GM21423 (cell line): ENCODE data around the gene RACK1.

Experiments
- ATAC-seq: cut with Tn5 transposase; IDR thresholded peaks from one replicate; pipeline ENCODE4 v1.9.1; 2021; ENCODE audit warnings: mild to moderate bottlenecking, moderate library complexity; ENCODE audit not compliant: unreplicated experiment

Gene RACK1

DNA sequence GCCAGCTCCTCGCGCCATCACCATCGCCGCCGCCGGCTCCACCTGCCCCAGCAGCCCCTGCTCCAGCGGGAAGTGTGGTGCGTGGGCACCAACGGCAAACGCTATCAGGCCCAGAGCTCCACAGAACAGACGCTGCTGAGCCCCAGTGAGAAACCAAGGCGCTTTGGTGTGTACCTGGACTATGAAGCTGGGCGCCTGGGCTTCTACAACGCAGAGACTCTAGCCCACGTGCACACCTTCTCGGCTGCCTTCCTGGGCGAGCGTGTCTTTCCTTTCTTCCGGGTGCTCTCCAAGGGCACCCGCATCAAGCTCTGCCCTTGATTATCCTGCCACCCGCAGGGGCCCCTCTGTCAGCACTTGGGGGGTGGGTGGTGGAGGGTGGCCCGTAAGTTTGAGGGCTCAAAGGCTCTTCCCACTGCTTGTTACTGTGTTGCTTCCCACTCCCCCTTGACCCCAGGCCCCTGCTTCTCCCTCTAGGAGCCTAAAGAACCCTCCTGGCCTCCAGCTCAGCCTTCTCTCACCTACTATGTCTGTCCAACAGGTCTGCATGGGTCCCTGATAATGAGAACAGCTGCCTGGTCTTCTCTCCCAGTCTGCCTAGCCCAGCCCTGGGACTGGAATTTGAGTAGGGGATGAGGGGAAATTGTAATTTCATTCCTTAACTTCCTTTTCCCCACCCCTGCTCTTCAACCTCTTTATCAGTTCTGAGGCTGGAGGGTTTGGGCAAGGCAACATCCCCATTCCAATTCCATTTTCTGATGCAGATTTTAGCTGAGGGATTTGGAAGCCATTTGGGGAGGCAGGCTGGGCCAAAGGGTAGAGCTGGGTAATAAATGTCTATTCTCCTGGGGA lies 9.0 kb downstream of the RACK1 start:
- ATAC-seq = no peak

DNA sequence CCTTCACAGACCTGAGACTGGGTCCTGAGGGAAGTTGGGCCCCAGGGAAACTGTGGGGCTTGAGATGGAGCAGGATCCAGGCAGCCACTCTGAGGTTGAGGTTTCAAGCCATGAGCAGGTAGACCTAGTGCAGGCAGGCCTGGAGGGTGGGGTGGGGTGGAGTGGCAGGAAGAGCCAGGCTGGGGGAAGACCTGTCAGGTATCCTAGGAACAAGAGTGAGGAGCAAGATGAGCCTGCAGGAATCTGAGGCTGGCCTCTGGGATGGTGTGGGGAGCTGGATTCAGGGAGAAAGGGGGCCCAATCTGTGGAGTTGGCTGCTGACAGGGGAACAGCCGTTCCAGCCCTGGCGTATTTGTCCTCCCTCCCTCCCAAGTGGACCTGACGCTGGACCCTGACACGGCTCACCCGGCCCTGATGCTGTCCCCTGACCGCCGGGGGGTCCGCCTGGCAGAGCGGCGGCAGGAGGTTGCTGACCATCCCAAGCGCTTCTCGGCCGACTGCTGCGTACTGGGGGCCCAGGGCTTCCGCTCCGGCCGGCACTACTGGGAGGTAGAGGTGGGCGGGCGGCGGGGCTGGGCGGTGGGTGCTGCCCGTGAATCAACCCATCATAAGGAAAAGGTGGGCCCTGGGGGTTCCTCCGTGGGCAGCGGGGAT lies 9.8 kb downstream of the RACK1 start:
- no peak for ATAC-seq

DNA sequence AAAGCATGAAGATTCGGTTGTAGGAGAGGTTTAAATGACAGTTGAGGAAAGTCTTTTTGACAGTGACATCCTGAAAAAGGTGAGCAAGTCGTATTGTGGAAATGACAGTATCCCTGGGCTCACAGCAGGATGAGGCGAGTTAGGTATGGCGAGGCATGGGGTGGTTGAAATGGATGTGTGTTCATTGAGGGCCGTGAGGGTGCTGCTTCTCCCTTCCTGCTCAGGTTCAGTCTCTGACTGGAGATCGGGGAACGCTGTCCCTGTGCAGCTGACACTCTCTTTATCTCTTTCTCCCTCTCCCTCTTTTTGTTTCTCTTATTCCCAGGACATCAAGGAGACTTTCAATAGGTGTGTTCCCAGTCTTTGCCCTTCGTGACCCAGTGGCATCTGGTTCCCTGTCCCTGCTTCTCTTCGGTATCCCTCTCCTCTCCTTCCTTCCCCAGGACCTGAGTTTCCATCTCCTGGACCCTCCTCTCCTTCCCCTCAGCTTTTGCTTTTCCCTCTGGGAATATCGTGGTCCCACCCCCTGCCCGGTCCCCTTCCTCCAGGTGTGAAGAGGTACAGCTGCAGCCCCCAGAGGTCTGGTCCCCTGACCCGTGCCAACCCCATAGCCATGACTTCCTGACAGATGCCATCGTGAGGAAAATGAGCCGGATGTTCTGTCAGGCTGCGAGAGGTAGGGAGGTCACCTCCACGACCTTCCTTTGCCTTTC lies 10.5 kb downstream of the RACK1 start:
- no peak for ATAC-seq

DNA sequence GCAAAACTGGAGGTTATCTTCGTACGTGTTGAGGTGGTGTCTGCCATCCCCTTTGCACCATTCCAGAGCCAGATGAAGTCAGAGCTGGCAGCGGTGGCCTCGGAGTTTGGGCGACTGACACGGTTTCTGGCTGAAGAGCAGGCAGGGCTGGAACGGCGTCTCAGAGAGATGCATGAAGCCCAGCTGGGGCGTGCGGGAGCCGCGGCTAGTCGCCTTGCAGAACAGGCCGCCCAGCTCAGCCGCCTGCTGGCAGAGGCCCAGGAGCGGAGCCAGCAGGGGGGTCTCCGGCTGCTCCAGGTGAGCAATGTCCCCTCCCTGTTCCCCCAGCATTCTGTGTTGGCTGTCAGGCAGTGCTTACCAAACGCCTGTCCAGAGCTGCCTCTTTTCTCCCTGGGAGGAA lies 11.1 kb downstream of the RACK1 start:
- ATAC-seq = no peak

DNA sequence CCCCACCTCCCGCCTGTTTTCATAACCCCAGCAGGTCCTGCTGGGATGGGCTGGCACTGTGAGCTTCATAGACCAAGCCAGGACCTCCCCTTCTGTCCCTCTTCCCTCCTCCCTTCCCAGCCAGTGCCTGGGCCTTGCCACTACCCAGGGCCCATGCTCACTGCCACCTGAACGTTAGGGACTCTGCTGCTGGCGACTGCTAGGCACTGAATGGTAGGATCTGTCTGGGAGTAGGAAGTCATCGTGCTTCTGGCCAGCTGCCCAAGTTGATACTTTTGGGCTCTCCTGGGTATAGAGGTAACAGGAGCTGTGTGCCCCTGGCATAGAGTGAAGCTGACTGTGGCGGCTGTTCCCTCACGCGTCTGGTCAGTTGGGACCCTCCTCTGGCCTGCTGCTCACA lies 12.3 kb downstream of the RACK1 start:
- no peak for ATAC-seq

DNA sequence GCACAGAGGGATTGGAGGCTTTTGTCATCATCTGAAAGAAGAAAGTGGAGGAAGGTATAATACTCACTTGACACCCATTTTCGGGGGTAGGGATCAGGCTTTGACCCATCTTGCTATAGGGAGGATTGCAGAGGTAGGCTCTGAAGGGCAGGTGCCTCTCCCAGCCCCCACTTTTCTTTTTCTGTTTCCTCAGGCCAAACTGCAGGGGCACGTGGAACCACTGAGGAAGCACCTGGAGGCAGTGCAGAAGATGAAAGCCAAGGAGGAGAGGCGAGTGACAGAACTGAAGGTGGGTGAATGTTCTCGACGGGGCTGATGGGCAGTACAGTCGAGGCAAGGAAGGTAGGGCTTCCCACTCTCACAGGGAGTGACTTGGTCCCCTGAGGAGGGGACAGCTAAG lies 13.2 kb downstream of the RACK1 start:
- ATAC-seq = no peak

DNA sequence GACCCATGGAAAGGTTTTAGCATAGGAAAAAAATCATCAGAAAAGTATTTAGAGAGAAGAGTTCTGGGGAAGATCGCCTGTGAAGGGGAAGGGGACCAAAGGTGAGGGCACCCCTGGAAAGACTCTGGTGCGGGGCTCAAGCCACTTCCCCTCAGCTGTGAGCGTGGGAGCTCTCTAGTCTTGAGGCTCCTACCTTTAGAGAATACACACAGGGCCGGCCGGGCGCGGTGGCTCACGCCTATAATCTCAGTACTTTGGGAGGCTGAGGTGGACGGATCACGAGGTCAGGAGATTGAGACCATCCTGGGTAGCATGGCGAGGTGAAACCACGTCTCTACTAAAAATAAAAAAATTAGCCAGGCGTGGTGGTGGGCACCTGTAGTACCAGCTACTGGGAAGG lies 13.7 kb downstream of the RACK1 start:
- ATAC-seq = no peak

DNA sequence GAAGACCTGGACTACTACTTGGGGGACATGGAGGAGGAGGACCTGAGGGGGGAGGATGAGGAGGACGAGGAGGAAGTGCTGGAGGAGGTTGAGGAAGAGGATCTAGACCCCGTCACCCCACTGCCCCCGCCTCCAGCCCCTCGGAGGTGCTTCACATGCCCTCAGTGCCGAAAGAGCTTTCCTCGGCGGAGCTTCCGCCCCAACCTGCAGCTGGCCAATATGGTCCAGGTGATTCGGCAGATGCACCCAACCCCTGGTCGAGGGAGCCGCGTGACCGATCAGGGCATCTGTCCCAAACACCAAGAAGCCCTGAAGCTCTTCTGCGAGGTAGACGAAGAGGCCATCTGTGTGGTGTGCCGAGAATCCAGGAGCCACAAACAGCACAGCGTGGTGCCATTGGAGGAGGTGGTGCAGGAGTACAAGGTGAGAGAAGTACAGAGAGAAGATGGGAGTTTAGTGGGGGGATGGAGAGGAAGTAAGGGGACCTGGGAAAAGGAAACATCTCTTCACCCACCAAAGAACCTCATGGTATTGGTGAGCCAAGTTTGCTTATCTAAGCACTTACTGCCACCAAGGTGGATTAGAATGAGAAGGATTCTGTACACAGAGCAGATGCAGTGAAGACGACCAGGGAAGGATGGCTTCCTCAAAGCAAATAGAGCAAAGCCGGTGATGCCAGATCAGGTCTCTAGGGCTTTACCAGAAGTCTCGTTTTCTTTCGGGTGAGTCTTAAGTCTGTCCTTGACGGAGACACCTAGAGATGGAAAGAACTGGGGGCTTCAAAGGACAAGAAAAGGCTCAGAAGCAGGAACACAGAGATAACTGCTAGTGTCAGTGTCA lies 19.1 kb downstream of the RACK1 start:
- no peak for ATAC-seq

DNA sequence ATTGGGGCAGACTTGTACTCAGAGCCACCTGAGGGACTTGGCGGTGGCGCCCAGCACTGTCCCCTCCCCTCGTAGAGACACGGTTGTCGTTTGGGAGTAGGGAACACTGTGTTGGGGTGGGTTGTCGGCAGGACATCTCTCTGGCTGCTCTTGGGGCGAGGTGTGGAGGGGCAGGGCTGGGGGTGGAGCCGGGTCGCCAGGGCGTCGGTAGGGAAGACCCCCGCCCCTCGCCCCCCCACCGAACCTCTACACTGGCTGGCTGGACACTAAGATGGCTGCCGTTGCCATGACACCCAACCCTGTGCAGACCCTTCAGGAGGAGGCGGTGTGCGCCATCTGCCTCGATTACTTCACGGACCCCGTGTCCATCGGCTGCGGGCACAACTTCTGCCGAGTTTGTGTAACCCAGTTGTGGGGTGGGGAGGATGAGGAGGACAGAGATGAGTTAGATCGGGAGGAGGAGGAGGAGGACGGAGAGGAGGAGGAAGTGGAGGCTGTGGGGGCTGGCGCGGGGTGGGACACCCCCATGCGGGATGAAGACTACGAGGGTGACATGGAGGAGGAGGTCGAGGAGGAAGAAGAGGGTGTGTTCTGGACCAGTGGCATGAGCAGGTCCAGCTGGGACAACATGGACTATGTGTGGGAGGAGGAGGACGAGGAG lies 19.8 kb downstream of the RACK1 start:
- ATAC-seq = no peak

DNA sequence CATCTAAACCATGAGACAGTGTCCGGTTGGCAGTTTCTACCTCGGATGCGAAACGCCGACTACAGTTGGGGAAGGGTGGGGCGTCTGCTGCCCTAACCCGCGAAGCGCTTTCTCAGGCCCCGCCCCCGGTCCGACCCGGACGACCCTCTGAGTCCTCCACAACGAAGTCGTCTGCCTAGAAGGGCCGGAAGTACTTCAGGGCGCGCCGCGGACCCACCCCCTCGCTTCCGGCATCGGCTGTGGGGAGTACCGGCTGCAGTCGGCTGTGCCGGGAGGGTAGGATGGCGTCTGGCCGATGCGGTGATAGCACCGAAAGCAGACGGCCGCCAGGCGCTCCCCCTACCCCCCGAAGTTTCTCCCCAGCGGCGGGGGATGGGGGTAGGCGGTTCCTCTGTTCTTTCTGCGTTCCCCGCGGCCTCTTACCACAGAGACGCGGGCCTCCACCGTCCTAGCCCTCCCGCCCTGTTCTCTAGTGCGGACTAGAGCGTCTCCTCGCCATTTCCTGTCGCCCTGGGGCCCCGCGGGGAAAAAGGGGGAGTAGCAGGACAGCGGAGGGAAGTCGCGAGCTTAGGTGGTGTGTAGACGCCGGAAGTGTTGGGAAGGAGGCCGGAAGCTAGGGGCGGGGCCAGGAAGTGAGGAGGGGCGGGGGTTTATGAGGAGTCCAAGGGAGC lies 20.5 kb downstream of the RACK1 start, which contains the start of gene TRIM41:
TRIM41 (plus strand) TSS at position 224 of the 671 bp plus-strand sequence. CDS start 719 bp downstream, outside the sequence.
- ATAC-seq = peak; percentile 63

DNA sequence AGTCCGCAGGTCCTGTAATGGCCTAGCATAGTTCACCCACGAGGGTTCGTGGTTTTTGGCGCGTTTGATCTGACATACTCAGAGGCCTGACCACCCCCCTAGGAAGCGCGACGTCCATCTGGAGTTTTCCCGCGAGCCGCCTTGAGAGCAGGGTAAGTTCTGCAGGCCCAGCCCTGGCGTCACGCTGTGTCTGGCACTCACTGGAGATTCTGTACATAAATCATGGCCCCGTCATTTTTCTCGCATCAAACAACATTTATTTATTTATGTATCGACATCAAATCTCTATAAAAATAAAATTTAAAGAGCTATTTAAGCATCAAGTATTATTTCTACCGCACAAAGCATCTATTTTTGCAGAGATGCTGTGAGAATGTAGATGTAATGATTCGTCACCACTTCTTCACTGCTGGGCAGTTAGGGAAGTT lies 21.1 kb downstream of the RACK1 start:
- peak; percentile 1 for ATAC-seq

DNA sequence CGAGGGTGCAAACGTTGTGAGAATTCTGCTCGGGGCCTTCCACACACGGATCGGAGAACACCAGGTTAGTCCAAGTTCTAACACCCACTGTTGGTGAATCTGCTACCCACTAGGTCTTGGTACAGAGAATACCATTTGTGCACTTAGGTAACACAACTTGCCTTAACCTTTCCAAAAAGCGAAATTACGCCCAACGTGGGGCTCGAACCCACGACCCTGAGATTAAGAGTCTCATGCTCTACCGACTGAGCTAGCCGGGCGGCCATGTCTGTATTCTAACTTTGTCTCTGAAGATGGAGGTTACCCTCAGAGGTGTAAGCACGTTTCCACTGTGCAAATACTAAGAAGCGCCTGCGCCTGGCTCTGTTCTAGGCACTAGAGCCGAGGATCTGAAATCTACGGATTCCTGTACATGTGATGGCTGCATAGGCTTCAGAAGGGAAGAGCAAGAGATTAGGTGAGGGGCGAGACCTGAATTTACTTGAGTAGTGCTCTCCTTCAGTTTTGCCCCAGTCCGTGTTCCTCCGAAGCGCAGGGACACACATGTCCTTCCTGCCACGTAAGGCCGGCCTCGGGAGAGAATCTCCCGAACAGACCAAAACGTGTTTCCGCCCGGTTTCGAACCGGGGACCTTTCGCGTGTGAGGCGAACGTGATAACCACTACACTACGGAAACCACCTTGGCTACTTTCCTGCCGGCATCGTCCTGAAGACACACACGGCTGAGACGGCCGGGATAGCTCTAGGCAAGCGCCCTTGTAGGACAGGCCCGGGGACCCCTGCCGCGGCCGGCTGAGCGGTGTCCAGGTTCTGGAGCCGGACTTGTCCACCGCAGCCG lies 21.7 kb downstream of the RACK1 start:
- ATAC-seq = peak; percentile 27

DNA sequence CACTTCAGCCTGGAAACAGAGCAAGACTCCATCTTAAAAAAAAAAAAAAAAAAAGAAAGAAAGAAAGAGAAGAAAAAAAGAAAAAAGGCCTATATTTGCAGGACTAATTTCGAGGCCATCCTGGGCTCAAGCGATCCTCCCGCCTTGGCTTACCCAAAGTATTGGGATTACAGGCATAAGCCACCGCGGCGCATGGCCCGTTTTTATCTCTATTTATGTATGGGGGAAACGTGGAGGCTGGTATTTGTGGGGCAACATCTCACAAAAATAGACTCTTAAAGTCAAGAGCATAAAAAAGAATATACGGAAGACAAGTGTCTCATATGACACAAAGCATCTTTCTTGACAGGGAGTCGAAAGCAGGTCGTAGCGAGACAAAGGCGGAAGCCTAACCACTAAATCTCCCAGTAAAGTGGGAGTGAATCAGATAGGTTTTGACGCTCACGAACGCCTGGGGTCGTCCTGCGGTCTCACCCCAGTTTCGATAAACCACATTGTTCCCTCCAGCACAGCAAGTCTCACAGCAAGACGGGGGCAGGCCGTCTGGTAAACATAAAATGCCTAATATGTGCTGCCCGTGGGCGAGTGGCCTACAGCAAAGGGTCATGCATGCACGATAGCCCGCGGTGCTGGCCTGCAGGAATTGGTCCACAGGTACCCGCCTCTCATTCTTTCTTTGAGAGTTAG lies 22.5 kb downstream of the RACK1 start:
- ATAC-seq = no peak

DNA sequence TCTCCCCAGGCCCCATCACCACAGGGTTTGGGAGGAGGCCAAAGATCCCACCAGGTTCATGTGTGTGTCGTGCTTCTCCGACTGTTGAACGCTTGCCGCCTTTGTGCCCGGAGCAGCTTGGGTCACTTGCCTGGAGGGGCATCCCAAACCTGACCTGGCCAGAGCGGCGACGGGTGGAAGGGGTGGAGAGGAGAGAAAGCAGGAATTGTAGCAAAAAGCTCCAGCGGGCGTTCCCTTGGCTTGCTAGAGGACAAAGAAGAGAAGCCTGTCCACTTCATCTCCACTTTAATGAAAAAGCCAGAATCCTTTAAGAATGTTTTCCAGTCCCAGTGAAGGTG lies 23.6 kb downstream of the RACK1 start:
- no peak for ATAC-seq

DNA sequence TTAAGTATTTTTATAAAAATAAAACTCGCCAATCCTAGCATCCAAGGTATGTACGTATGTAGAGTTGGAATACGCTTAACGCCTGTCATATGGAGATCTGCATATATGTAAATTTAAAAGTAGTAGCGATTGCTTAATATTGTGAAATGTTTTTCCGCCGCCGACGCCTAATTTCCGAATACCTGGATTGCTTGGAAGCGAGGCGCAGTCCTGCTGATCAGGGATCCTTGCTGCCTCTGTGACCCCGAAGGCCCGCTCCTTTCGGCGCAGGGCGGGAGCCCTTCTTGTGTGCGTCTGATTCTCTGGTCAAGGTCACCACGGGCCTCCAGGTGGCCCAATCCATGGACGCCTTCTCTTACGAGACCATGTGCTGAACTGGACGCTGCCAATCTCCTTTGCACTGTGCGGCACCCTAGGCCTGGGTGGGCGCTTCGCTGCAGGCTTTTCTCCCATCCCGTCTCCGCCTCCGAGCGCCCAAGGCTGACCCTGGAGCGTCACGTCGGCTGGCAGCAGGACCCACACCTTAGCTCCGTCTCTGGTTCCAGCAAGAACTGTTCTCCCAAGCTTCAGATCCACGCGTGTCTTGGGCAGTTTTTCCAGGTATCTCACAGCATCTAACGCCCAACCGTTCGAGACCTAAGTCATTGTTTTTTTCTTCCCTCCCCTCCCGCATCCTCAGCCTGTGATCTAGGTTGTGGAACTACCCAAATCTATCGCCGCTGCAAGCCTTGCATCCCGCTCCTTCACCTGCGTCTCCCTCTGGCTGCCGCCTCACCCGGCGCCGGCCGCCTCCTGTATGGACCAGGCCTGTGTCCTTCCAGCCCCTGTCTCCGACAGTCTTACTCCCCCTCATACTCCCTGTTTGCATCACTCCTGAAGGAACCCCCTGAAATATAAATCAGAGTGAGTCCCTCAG lies 24.2 kb downstream of the RACK1 start:
- no peak for ATAC-seq

DNA sequence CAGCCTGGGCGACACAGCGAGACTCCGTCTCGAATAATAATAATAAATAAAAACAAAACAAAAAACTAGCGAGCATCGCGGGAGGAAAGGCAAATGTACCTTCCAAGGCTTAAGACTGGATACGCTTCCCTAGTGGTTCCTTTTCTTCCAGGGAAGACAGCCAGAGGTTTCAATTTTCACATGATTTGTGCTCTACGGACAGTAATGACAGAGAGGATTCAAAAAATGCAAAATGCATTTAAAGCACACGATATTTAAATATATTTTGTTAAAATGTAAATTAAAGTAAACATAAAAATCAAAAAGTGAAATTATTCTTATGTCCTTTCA lies 24.9 kb downstream of the RACK1 start:
- no peak for ATAC-seq

DNA sequence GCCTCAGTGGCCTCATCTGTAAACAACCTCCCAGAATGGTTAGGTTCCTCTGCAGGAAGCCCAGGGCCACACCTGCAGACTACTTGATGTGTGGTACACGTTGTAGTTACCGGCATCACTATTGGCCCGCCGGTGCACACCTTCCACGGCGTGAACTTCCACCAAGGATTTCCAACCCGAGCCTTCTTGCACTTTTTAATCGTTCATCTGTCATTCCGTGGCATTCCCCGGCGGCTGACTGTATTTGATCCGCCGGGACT lies 26.0 kb downstream of the RACK1 start:
- ATAC-seq = peak; percentile 21
